ENCODE data around the gene RNF141. TPM values are rescaled to one million over a fixed set of nuclear protein-coding genes. Genes with fewer than 3 reads are reported as not detected.

RNF141 gene
- total RNA-seq, 1 experiment from 2014 or later = 35.8 TPM

DNA sequence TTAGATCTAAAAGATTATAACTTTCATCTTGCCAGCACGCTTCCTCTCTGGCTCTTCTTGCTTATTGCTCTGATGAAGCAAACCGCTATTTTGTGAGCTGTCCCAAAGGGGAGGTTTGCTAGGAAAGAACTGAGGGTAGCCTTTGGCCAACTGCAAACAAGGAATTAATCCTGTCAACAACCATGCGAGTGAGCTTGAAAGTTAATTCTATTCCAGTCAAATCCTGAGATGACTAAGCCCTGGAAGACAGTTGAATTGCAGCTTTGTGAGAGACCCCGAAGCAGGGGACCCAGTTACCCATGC, 10.3 kb upstream of the RNF141 start:
- intact Hi-C loops (cut with micrococcal nuclease; ENCODE audit: unreplicated experiment) = no loop called here
- in situ Hi-C loops (cut with HindIII; ENCODE audit: low pct_unique_long_range_greater_than_20kb, low sequenced_read_pairs) = no loop called here
- no peak overlapping the region for H3K4me3 ChIP-seq (ENCODE audit: low read depth in 2 of 2, low read length in 2 of 2)
- H3K27ac ChIP-seq (ENCODE audit: low read length) = no peak overlapping the region
- DNase-seq (ENCODE audit: low read depth, low spot score) (no peak), ATAC-seq (no peak)
- H3K4me1 ChIP-seq (ENCODE audit: control insufficient read depth, insufficient read depth, low read length) = no peaks in the 10 kb centered on the region
- ChIA-PET CTCF (no interaction called here), POLR2A (no interaction called here)
- peaks cover 11% of the 10 kb centered on the region; the same call in 1 of the 2 replicates for H3K9me3 ChIP-seq (ENCODE audit: control insufficient read depth, insufficient read depth, low read depth, low read length)
- TF ChIP-seq, protein P1, sequence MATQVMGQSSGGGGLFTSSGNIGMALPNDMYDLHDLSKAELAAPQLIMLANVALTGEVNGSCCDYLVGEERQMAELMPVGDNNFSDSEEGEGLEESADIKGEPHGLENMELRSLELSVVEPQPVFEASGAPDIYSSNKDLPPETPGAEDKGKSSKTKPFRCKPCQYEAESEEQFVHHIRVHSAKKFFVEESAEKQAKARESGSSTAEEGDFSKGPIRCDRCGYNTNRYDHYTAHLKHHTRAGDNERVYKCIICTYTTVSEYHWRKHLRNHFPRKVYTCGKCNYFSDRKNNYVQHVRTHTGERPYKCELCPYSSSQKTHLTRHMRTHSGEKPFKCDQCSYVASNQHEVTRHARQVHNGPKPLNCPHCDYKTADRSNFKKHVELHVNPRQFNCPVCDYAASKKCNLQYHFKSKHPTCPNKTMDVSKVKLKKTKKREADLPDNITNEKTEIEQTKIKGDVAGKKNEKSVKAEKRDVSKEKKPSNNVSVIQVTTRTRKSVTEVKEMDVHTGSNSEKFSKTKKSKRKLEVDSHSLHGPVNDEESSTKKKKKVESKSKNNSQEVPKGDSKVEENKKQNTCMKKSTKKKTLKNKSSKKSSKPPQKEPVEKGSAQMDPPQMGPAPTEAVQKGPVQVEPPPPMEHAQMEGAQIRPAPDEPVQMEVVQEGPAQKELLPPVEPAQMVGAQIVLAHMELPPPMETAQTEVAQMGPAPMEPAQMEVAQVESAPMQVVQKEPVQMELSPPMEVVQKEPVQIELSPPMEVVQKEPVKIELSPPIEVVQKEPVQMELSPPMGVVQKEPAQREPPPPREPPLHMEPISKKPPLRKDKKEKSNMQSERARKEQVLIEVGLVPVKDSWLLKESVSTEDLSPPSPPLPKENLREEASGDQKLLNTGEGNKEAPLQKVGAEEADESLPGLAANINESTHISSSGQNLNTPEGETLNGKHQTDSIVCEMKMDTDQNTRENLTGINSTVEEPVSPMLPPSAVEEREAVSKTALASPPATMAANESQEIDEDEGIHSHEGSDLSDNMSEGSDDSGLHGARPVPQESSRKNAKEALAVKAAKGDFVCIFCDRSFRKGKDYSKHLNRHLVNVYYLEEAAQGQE (IDR thresholded peaks at IDR 0.05; ENCODE audit: insufficient read depth in 1 of 2, low read depth in 2 of 2, low read length in 1 of 2) = no peak
- TF ChIP-seq POLR2AphosphoS5 (IDR thresholded peaks at IDR 0.05; ENCODE audit: low read depth, low read length) (no peak), SIN3A (IDR thresholded peaks at IDR 0.05; ENCODE audit: borderline replicate concordance, insufficient read depth, low read depth, low read length) (no peak), TCF7L2 (IDR thresholded peaks at IDR 0.05; ENCODE audit: low read depth, low read length) (no peak)
- TF ChIP-seq, protein P2, sequence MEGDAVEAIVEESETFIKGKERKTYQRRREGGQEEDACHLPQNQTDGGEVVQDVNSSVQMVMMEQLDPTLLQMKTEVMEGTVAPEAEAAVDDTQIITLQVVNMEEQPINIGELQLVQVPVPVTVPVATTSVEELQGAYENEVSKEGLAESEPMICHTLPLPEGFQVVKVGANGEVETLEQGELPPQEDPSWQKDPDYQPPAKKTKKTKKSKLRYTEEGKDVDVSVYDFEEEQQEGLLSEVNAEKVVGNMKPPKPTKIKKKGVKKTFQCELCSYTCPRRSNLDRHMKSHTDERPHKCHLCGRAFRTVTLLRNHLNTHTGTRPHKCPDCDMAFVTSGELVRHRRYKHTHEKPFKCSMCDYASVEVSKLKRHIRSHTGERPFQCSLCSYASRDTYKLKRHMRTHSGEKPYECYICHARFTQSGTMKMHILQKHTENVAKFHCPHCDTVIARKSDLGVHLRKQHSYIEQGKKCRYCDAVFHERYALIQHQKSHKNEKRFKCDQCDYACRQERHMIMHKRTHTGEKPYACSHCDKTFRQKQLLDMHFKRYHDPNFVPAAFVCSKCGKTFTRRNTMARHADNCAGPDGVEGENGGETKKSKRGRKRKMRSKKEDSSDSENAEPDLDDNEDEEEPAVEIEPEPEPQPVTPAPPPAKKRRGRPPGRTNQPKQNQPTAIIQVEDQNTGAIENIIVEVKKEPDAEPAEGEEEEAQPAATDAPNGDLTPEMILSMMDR (IDR thresholded peaks at IDR 0.05) = no peak
- H3K27me3 ChIP-seq (ENCODE audit: control insufficient read depth, insufficient read depth, low read length) = peaks cover 6% of the 10 kb centered on the region
- H3K36me3 ChIP-seq (ENCODE audit: control insufficient read depth, insufficient read depth, low read length) = no peaks in the 10 kb centered on the region
- no TSS peak for BruUV-seq (replicated peaks)

DNA sequence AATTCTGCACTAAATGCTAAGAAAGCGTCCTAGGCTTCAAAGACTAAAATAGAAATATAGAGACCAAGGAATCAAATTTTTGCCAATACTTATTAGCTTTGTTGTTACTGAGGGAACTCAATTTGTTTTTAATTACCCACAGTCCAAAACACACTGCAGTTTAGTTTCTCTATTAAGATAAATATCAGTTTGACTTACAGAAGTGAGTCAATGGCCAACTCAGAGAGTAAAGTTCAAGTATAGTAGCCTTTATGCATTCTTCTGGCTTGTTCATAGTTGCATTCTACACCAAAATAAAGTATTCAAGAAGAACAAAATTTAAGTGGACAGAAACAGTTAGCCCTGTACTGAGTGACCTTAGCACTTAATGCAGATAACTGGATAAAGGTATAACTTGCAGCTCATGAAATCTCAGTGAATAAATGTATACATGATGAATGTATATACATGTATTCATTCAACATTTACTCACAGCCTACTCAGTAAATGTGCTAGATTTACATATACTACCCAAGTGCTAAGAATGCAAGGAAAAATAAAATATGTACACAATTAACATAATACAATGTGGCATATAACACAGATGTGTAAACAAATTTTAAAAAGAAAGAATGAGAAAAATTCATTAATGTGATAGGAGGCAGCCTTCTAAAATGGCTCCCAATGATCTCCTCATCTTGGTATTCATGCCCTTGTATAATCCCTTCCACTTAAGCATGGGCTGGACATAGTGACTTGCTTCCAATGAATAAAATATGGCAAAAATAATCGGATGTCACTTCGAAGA, 9.7 kb upstream of the RNF141 start:
- intact Hi-C loops (cut with micrococcal nuclease; ENCODE audit: unreplicated experiment) (no loop called here), in situ Hi-C loops (cut with HindIII; ENCODE audit: low pct_unique_long_range_greater_than_20kb, low sequenced_read_pairs) (no loop called here)
- Histone ChIP-seq H3K4me3 (ENCODE audit: low read depth in 2 of 2, low read length in 2 of 2) (no peak overlapping the region), H3K4me1 (ENCODE audit: control insufficient read depth, insufficient read depth, low read length) (no peaks in the 10 kb centered on the region), H3K36me3 (ENCODE audit: control insufficient read depth, insufficient read depth, low read length) (no peaks in the 10 kb centered on the region), H3K27me3 (ENCODE audit: control insufficient read depth, insufficient read depth, low read length) (peaks cover 3% of the 10 kb centered on the region), H3K27ac (ENCODE audit: low read length) (no peak overlapping the region), H3K9me3 (ENCODE audit: control insufficient read depth, insufficient read depth, low read depth, low read length) (peaks cover 11% of the 10 kb centered on the region; the same call in 1 of the 2 replicates)
- POLR2A ChIA-PET = interaction anchor here (0.6 kb wide), 1 partner anchor 140 kb away, joined by 3 read pairs; no protein-coding TSS in a partner anchor
- no TSS peak for BruUV-seq (replicated peaks)
- CTCF ChIA-PET = no interaction called here
- DNase-seq (ENCODE audit: low read depth, low spot score) = no peak
- ATAC-seq = peak; percentile 87
- TF ChIP-seq SIN3A (IDR thresholded peaks at IDR 0.05; ENCODE audit: borderline replicate concordance, insufficient read depth, low read depth, low read length) (no peak), POLR2AphosphoS5 (IDR thresholded peaks at IDR 0.05; ENCODE audit: low read depth, low read length) (no peak)
- TF ChIP-seq, protein P2 (IDR thresholded peaks at IDR 0.05) = no peak
- TF ChIP-seq, protein P1 (IDR thresholded peaks at IDR 0.05; ENCODE audit: insufficient read depth in 1 of 2, low read depth in 2 of 2, low read length in 1 of 2) = no peak
